ENCODE results near the gene PDE3B.

GRCh38 chr11:14642873-14643696 is 519 bp upstream of the PDE3B start:
- no peak for TF ChIP-seq CTCF (IDR thresholded peaks at IDR 0.05)
- no peak for TF ChIP-seq POLR2A (IDR thresholded peaks at IDR 0.05)
